ENCODE measurements around the gene PARP1.

The PARP1 gene

GRCh38 chr1:226405411-226405988 lies 2.4 kb downstream of the PARP1 start:
- no peak for DNase-seq (ENCODE audit: low read depth)

DNA sequence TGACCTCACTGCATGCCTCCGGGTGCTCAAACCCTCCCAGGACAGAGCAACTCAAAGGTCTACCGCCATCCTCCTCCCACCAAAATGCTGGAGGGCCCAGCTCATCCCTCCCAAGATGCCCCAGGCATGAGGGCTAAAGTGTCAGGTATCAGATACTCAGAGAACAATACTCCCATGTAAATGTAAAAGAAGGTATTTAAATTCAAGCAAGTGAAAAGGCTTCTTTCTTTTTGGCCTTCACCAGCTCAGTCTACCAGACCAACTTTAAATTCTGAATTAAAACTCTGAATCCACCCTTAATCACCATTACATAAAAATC lies 3.0 kb downstream of the PARP1 start:
- no peak for DNase-seq (ENCODE audit: low read depth)

- DNase-seq (ENCODE audit: low read depth), result no peak
Measured at GRCh38 chr1:226404063-226404903, 3.6 kb downstream of the PARP1 start.

DNA sequence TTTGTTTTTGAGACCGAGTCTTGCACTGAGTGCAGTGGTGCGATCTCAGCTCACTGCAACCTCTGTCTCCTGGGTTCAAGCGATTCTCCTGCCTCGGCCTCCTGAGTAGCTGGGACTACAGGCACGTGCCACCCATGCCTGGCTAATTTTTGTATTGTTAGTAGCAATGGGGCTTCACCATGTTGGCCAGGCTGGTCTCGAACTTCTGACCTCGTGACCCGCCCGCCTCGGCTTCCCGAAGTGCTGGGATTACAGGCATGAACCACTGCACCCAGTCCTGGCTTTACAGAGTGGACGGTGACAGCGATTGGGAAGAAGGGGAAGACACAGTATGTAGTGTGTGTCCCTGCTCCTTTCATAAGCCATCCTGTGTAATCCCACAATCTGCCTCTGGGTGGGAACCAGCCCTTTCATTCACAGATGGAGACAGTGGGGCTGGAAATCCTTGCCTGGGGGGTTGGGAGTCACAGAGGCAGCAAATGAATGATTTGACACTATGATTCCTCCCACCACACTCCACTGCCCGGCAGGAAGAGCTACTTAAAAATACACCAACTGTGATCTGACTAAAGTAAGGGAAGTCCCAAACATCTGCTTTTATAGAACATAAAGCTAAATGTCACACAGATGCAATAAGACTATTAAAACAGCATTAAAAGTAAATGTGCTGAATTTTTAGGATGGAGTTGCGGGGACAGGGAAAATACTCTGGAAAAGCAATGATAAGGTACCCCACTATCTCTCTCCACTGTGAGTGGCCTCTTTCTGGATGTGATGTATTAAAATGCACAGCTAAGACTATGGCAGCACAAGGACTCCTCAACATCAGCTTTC lies 4.5 kb downstream of the PARP1 start:
- no peak for DNase-seq (ENCODE audit: low read depth)

DNA sequence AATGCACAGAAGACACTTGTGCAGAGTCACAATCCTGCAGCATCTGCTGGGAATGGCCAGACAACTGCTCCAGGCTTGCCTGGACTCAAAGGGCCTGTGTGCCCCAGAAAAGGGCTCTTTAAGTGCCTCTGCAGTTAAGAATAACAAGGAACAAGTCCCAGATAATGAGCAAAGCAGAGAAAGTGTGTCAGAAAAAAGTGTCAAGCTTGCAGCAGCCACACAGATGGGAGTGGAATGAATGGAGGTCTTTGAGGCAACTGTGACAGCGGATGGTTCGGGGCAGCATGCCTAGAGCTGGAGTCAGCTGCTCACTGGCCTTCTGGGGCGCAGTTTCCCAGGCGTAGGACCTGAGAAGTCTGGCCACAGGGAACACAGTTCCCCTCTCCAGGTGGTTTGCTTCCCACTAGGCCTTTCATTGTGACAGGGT lies 5.1 kb downstream of the PARP1 start:
- no peak for DNase-seq (ENCODE audit: low read depth)

DNA sequence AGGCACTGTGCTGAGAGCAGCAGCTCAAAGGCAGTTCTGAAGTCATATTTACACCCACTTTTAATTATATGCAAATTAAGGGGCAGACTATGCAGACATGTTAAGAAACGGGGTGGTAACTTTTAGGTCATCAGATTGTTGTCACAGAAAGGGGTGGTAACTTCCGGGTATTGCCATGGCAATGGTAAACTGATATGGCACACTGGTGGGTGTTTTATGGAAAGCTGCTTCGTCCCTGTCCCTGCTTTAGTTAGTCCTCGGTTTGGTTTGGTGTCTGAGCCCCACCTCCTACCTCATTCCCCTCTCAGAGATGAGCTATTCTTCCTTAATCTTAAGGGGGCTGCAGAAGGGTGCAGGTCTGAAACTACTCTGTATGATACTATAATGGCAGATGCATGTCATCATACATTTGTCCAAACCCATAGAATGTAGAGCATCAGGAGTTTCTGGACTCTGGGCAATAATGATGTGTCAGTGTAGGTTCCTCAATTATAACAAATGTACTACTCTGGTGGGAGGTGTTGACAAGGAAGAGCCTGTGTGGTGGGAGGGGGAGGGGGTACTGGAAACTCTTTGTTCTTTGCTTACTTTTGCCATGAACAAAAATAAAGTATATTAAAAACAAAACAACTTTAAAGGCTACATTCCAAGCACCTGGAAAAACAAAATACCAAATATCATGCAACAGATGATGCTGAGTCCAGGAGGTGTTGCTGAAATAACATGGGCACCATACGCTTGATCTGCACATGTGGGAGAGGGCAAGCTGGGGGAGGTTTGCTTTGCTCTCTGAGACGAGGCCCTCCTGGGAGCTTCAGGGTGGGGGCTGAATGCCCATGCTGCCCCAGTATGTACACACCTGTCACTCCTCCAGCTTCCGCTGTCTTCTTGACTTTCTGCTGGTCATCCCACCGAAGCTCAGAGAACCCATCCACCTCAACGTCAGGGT lies 6.3 kb downstream of the PARP1 start:
- no peak for DNase-seq (ENCODE audit: low read depth)

GRCh38 chr1:226400519-226401354 lies 7.2 kb downstream of the PARP1 start:
- no peak for DNase-seq (ENCODE audit: low read depth)

DNA sequence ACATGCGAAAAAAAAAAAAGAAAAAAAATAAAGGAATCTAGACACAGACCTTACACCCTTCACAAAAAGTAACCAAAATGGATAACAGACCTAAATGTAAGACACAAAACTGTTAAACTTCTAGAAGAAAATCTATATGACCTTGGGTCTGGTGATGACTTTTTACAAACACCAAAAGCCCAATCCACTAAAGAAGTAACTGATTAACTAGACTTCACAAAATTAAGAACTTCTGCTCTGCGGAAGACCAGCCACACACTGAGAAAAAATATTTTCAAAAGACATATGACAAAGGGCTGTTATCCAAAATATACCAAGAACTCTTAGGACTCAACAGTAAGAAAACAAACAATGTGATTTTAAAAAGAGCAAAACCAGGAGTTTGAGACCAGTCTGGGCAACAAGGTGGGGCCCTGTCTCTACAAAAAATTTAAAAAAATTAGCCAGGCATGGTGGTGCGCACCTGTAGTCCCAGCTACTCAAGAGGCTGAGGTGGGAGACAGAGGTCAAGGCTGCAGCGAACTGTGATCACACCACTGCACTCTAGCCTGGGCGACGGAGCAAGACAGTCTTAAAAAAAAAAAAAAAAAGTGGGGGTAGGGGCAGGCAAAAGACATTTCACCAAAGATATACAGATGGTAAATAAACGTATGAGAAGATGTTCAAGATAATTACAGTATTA lies 9.8 kb downstream of the PARP1 start:
- no peak for DNase-seq (ENCODE audit: low read depth)

DNA sequence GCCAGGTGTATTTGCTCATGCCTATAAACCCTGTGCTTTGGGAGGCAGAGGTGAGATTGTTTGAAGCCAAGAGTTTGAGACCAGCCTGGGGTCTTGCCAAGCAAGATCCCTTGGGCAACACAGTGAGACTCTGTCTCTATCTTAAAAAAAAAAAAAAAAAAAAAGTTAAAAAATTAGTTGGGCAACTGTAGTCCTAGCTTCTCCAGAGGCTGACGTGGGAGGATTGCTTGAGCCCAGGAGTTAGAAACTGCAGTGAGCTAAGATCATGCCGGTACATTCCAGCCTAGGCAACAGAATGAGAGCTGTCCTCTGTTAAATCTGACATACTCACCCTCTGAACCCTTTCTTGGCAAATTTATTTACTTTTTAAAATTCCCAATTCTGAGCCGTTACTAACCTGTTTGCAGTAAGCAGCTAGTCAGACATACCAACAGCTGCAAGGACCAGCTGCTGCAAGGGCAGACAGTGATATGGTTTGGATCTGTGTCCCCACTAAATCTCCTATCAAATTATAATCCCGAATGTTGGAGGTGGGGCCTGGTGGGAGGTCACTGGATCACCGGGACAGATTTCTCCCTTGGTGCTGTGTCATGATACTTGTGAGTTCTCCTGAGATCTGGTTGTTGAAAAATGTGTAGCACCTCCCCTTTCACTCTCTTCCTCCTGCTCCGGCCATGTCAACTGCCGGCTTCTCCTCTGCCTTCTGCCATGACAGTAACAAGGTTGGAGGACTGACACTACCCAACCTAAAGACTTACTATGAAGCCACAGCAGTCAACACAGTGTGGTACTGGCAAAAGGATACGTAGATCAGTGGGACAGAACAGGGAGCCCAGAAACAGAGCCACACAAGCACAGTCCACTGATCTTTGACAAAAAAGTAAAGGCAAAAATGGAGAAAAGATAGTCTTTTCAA lies 10.6 kb downstream of the PARP1 start:
- no peak for DNase-seq (ENCODE audit: low read depth)

- DNase-seq (ENCODE audit: low read depth), result no peak
Measured at GRCh38 chr1:226395753-226396152, 12.1 kb downstream of the PARP1 start.

- no peak for DNase-seq (ENCODE audit: low read depth)
Measured at GRCh38 chr1:226394462-226394861, 13.4 kb downstream of the PARP1 start.

DNA sequence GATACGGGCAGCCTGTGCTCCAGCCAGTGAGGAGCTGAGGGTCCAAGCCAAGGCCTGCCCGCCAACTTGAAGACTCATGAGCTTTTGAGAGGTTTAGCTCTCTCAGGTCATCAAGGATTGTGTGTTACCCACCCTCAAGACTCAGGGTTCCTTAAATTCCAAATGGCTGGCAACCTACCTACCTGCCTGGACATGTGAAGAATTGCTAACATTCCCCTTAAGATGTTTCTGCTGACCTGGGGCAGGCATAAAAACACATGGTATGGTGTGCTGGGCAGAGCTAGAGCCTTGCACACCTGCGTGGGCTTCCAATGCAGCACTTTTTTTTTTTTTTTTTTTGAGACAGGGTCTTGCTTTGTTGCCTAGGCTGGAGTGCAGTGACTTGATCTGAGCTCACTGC lies 17.2 kb downstream of the PARP1 start:
- no peak for DNase-seq (ENCODE audit: low read depth)

DNA sequence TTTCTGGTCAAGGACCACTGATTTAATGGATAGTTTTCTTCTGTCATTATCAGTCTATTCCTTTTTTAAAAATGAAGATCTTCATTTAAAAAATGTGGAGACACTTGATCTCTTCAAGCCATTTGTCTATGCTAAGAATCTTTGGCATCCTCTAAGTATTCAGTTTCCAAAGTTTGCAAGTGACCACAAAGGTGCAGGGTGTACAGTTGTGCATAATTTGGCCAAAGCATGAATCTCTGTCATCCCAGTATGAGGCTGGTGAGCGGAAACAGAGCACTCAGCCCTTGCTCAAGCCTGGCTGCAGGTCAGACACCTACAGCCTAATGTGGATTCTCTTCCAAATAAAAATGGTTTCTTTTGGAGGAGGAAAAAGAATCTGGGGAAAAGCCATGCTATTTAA lies 19.8 kb downstream of the PARP1 start:
- no peak for DNase-seq (ENCODE audit: low read depth)

GRCh38 chr1:226384717-226385116 lies 23.2 kb downstream of the PARP1 start:
- DNase-seq (ENCODE audit: low read depth), result no peak

GRCh38 chr1:226384040-226384439 lies 23.9 kb downstream of the PARP1 start:
- DNase-seq (ENCODE audit: low read depth), result no peak

GRCh38 chr1:226382030-226382429 lies 25.9 kb downstream of the PARP1 start:
- no peak for DNase-seq (ENCODE audit: low read depth)

- no peak for DNase-seq (ENCODE audit: low read depth)
Measured at GRCh38 chr1:226381226-226381998, 26.5 kb downstream of the PARP1 start.

DNA sequence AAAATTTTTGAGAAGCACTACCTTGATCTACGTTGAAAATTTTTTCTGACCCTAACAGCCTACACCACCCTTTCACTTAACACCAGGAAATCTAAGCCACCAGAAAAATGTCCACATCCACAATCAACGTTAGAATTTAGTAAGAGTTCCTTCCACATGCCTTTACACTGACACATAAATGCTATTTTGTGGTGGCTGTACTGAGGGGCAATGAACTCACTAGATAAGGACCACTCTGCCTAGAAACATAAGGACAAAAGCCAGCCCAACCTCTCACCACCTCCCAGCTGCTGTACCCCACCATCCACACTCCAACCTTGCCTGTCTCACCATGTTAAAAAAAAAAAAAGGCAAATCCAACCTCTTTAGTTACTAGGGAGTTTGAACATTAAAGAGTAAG lies 29.8 kb downstream of the PARP1 start:
- DNase-seq (ENCODE audit: low read depth), result no peak

DNA sequence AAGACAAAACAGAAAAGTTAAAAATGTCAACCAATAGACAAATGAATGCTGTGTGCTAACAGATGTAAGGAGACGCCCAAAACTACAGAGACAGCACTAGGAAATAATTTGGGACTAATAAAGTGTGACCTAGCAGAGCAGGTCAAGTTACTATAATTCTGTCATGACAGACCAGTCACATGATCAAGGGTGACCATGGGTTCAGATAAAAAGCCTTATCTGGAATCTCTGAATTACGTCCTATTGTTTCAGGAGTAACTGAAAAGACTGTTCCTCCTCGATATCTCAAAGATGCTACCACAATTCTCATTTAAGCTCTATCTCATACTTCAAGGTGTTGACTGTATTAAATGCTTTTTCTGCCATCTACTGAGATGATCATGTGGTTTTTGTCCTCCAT lies 31.6 kb downstream of the PARP1 start:
- no peak for DNase-seq (ENCODE audit: low read depth)

Measured in stimulated activated CD8-positive, alpha-beta memory T cell treated with anti-CD3 and anti-CD28 coated beads, Interleukin-4, amount 100 ng/mL, for 24 hours (primary cell).